ENCODE results near the gene ZNF627.
A peak's percentile ranks its signal among the peaks of the same experiment; 100 is the strongest.
"Not testable (repeated sequence)": the region's sequence is repeated elsewhere in the genome, so short reads cannot be mapped to it uniquely, and the experiment has no call there.

ZNF627 gene

GRCh38 chr19:11633223-11633622 is 35.9 kb downstream of the ZNF627 start:
- DNase-seq, result no peak

GRCh38 chr19:11634018-11634662 is 36.9 kb downstream of the ZNF627 start:
- DNase-seq, result not testable (repeated sequence)

GRCh38 chr19:11639245-11639601 is 41.9 kb downstream of the ZNF627 start:
- DNase-seq, result no peak

GRCh38 chr19:11639602-11640471 is 42.6 kb downstream of the ZNF627 start:
- DNase-seq, result peak; percentile 96

GRCh38 chr19:11641244-11641643 is 44.0 kb downstream of the ZNF627 start:
- no peak for DNase-seq

GRCh38 chr19:11642902-11643301 is 45.6 kb downstream of the ZNF627 start:
- DNase-seq, result no peak

- DNase-seq, result no peak
These were observed 52.7 kb downstream of the ZNF627 start for GRCh38 chr19:11649941-11650340.

- no peak for DNase-seq
These were observed 53.8 kb downstream of the ZNF627 start for GRCh38 chr19:11651062-11651461.

GRCh38 chr19:11652056-11652455 is 54.8 kb downstream of the ZNF627 start:
- no peak for DNase-seq

GRCh38 chr19:11652492-11652891 is 55.2 kb downstream of the ZNF627 start:
- DNase-seq, result no peak

GRCh38 chr19:11656535-11656934 is 59.3 kb downstream of the ZNF627 start:
- DNase-seq, result no peak

GRCh38 chr19:11657307-11657706 is 60.0 kb downstream of the ZNF627 start:
- DNase-seq, result no peak

- no peak for DNase-seq
These were observed 61.7 kb downstream of the ZNF627 start for GRCh38 chr19:11658970-11659369.

- no peak for DNase-seq
These were observed 62.3 kb downstream of the ZNF627 start for GRCh38 chr19:11659612-11660011.

GRCh38 chr19:11662278-11662677 is 65.0 kb downstream of the ZNF627 start:
- no peak for DNase-seq

GRCh38 chr19:11663181-11663591 is 65.9 kb downstream of the ZNF627 start:
- no peak for DNase-seq

Data from suppressor macrophage treated with lipopolysaccharide for 4 hours (primary cell).